SH-SY5Y (cell line): ENCODE data around the gene DMBX1.

ENCODE experiments used
- GATA2 ChIP-seq: IDR thresholded peaks from 2 replicates; pipeline ENCODE4 v1.6.1; 2011; ENCODE audit warnings: mild to moderate bottlenecking, low read depth, low read length
- GATA3 ChIP-seq: IDR thresholded peaks from 2 replicates; pipeline ENCODE4 v1.6.1; 2011; ENCODE audit warnings: low read depth, mild to moderate bottlenecking, low read length, moderate library complexity

DMBX1 gene

DNA sequence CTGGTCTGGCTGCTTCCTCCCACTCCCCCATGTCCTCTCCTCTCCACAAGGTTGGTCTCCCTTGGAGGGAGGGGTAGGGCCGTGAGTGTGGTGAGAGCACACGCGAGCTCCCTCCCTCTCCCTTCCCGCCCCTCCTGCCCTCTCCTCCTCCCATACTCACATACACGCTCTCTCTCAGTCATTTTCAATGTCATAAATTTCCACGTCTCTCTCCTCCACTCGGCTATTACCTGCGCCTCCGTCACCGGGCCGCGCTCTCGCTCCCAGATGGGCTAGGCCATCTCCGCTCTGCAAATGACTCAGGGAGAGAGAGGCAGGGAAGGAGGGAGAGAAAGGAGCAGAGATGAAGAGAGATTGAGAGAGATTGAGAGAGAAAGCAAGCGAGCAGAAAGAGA is 36.7 kb upstream of the DMBX1 start:
- TF ChIP-seq GATA2 (no peak), GATA3 (no peak)

- TF ChIP-seq GATA2 (no peak), GATA3 (no peak)
Measured at GRCh38 chr1:46453449-46453848, 36.2 kb upstream of the DMBX1 start.

DNA sequence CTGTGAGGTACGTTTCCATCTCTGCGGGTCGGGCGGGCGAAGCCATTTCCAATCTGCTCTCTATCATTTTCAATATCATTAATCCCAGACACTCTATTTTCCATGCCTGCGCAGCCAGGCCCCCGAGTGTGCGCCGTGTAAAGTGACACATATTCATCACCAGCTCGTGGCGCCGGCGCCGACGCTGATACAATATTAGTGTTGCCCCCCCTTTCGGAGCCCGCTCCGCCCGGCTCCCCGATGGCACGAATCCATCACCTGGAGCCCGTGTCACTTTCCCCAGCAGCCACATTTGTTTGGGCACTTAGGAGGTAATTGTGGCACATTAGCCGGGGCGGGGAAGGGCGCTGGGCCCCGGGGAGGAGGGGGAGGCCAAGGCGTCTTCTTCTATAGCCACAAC is 33.7 kb upstream of the DMBX1 start:
- TF ChIP-seq GATA3 (no peak), GATA2 (no peak)

GRCh38 chr1:46456411-46456963 is 33.1 kb upstream of the DMBX1 start:
- no peak for TF ChIP-seq GATA2
- TF ChIP-seq GATA3 = no peak

- no peak for TF ChIP-seq GATA2
- no peak for TF ChIP-seq GATA3
Measured at GRCh38 chr1:46457178-46457577, 32.5 kb upstream of the DMBX1 start.

GRCh38 chr1:46458190-46458589 is 31.4 kb upstream of the DMBX1 start:
- TF ChIP-seq GATA2 (no peak), GATA3 (no peak)

GRCh38 chr1:46458846-46459245 is 30.8 kb upstream of the DMBX1 start:
- TF ChIP-seq GATA3 = no peak
- TF ChIP-seq GATA2 = no peak

DNA sequence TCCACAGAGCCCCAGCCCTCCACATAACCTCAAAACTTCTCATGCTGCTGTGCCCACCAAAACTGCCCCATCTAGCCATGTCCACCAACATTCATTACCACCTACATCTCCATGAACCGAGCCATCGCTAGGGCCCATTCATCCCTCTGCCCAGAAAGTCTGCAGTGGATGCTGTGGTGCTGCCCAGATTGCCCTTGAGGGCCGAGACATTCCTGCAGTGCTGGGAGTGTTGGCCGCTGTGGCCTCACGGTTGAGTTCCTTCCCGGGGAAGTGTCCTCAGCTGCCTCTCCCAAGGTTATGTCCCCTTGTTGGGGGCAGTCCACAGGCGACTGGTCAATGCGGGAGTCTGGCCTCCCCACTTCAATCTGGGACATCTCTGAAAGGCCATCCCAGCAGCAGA is 30.3 kb upstream of the DMBX1 start:
- TF ChIP-seq GATA3 = no peak
- TF ChIP-seq GATA2 = no peak

- no peak for TF ChIP-seq GATA2
- no peak for TF ChIP-seq GATA3
Measured at GRCh38 chr1:46461017-46461808, 28.4 kb upstream of the DMBX1 start.

DNA sequence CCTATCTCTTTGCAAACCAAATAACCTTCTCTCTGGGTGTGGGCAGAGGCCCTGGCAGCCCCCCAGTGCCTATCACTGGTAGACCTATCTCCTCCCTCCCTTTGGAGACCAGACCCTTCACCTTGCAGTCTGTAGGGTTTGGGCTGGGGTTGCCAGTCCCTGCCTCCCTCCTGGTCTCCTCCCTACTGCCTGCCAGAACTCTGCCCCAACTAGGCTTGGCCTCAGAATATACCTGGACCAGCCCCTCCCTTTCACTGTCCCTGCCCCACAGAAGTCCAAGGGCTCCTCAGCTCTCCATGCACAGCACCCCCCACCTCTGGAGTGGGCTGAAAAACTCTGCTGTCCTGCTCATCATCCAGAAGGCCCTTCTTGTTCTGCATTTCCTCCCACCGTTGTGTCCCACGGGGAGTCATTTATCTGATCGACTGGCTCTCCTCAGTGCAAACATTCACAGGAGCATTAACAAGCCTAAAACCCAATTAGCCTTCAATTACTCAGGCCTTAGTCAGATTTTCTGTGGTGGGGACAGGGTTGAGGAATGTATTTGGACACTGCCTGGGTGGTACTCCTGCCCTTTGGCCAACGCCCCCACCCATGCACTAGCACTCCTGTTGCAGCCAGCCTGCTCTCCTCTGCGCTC is 27.7 kb upstream of the DMBX1 start:
- TF ChIP-seq GATA3 (no peak), GATA2 (peak; percentile 62)

GRCh38 chr1:46464013-46464548 is 25.6 kb upstream of the DMBX1 start:
- TF ChIP-seq GATA2 (no peak), GATA3 (no peak)

GRCh38 chr1:46464915-46465314 is 24.7 kb upstream of the DMBX1 start:
- TF ChIP-seq GATA2 (no peak), GATA3 (no peak)

- TF ChIP-seq GATA3 = no peak
- TF ChIP-seq GATA2 = no peak
Measured at GRCh38 chr1:46465981-46466476, 23.6 kb upstream of the DMBX1 start.

DNA sequence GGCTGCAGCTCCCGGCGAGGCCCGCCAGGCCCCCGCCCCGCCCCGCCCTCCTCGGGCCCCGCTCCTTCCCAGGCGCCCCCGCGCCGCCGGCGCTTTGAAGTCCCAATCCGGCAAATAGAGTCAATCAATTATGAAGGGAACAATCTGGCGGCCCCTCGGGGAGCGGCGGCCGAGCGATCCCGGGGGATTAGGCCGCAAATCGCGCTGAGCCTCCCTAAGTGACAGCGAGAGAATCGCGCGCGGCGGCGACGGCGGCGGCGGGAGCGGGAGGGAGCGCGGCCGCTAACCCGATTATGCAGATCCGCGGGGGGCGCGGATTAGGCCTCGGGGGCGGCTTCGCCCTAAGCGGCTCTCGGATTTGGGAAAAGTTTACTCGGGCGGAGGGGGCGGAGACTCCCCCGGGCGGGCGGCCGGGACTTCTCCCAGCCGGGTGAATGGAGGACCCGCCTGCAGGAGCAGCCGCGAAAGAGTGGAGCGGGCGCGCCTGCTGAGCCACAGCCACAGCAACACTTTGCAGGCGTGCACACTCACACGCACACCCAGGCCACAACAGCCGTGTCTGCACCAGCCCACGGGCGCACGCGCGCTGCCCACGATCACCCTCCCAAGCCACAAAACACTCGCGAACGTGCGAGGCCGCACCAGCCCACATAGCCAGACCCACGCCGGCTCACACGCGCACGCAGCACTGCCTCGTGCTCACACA is 23.0 kb upstream of the DMBX1 start:
- TF ChIP-seq GATA2 = no peak
